Renal cortical epithelial cell (primary cell): ENCODE data around the gene UBAC1. TPM values are rescaled to one million over a fixed set of nuclear protein-coding genes. Genes with fewer than 3 reads are reported as not detected.

ENCODE experiments used
- DNase-seq: peaks from one replicate; pipeline ENCODE4 v3.0.0-alpha.2; 2011; ENCODE audit warnings: low read depth
- total RNA-seq: library from RNA; depleted of rRNA; stranded (reverse); fragments of >200 nt; gene quantifications from 2 replicates; pipeline ENCODE4 v1.2.3, GENCODE V29; 2014

The UBAC1 gene
- total RNA-seq, 1 donor from 2014 or later, result 29.1 TPM

DNA sequence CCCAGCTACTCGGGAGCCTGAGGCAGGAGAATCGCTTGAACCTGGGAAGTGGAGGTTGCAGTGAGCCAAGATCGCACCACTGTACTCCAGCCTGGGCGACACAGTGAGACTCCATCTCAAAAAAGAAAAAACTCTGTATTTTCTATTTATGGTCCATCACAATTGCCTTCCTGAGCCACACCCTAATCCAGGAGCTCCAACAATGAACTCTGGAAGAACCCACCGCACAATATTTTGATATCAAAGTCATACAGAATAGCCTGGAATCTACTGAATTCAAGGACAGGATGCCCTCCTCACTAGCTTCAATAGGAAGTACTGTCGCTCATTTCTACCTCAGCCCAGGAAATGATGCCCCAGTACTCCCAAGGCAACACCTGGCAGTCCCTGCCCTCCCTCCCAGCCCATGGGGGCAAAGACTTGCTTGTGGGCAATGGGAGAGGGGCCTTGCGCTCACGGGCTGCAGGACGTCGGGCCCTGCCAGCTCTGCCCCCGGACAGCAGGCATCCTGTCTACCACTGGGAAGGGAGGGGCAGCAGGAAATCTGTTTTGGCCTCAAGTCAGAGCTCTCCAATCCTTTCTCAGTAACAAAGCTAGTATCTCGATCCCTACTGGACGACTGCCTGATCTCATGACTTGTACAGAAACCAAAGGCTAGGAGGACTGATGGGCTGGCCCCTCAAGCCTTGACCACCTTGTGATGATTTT lies 19.7 kb downstream of the UBAC1 start:
- no peak for DNase-seq

DNA sequence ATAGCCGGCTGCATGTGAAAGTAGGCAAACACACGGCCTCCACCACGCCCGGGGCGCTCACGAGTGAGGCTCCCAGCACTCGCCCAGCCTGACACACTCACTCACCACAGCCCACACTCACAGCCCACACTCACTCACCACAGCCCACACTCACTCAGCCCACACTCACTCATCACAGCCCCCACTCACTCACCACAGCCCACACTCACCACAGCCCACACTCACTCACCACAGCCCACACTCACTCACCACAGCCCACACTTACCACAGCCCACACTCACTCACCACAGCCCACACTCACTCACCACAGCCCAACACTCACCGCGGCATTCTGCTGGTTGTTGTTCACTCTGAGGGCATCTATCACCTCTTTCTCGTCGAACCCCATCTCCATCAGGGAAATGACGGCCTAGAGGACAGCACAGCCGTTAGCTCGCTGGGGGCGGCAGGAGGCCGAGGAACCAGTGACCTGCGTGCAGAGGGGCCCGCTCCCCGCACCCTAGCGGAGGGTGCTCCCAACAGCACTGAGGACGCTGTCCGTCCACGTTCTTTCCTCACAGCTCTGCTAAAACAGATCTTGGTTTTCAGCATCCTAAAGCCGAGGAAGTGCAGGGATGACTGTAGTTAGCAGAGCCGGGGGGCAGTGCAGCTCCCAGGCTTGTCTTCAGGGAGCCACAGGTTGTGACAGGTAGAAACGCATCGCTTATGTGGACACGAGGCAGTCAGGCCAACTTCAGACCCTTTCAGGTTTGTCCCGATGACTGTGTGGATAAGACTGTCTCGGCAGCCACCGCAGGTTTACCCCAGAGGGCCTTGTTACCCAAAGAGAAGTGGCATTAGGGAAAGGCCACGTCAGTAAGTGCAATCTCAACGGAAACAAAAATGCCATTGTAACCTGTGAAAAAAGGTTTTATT lies 21.6 kb downstream of the UBAC1 start:
- DNase-seq, result no peak

DNA sequence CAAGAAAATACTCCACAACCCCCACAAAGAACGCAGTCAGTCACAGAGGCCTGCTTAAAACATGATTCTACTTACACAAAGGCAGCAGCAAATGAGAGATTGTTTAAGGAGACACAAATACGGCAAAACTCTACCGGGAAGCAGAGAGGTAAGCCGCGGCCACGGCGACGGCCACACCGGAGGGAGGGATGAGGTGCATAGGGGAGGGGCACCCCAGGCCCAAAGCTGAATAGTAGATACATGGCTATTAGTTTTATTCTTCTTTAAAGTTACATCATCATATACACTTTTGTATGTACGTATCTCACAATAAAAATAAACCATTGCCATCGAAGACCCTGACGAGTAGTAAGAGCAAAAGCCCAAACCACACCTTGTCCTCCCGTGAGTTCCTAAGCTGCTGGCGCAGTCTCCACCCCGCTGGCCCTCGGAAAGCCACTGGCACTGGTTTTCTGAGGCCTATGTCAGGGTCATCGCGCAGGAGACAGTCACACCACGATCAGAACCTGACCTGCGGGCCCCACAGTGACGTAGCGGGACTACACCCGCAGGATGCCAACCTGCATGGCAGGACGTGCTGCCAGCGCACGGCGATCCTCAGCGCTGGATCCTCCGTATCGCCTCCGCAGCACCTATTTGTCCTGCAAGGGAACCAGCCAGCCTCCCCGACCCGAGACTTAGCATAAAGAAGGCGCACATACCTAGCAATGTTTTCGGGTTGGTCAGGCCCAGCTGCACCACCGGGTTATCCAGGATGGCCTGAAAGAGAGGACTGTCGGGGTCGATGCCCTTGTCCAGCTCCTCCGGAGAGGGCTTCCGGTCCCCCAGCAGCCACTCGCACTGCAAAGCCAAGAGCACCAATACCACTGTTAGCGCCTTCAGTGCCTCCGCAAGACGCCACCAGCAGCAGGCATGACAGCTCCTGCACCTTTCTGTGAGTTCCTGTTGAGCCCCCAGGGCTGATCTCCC lies 23.4 kb downstream of the UBAC1 start:
- no peak for DNase-seq

DNA sequence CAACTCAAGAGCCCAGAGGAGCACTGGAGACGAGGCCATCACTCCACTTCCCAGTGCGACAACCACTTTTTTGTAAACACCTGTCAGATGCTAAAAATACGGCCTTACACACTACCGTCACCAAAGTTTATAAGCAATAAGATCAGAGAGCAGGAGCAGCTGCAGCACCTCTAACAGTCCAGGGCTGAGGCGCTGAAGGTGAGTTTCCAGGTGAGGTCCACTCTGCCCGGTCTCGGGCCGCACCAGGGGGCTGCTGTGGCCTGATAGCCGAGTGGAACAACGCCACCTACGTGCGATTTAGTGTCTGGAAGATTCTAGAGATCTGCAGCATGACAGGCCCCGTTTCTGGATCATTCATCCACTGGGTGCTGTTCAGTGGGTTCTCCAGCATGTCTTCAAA lies 28.1 kb downstream of the UBAC1 start:
- no peak for DNase-seq

DNA sequence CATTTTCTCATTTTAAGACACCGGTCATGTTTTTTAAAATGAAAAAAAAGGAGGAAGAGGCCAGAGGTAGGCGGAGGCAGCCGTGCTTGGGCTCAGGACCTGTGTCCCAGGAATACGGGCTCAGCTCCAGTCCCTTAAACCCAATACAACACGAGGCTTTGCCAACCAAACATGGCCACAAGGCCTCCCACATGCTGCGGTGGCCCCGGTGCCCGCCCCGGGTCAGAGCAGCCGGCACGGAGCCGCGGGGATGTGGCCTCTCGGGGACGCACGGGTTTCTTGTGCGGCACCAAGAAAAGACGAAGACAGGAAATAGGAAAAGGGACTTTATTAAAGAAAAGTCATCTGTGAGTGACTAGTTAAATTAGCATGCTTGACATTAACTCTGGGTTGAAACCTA lies 28.5 kb downstream of the UBAC1 start:
- DNase-seq, result no peak

DNA sequence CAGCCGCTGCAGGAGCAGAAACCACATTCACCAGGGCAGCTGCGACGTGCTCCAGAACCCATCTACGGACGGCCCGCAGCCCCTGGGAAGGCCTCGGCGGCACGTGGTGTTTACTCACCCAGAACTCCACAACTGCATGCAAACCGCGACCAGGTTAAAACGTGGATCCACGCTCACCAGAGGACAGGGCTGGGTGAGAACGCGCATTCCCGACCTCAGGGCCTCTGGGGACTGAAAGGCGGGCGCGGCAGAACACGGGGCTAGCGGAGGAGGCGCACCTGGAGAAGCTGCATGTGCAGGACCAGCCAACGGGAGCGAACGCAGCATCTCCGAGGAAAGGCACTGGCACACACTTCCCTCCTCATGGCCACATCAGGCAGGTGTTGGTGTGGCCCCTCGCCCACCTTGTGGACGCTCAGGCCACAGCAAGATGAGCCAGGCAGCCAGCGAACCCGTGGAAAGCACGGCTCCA lies 29.8 kb downstream of the UBAC1 start:
- no peak for DNase-seq

DNA sequence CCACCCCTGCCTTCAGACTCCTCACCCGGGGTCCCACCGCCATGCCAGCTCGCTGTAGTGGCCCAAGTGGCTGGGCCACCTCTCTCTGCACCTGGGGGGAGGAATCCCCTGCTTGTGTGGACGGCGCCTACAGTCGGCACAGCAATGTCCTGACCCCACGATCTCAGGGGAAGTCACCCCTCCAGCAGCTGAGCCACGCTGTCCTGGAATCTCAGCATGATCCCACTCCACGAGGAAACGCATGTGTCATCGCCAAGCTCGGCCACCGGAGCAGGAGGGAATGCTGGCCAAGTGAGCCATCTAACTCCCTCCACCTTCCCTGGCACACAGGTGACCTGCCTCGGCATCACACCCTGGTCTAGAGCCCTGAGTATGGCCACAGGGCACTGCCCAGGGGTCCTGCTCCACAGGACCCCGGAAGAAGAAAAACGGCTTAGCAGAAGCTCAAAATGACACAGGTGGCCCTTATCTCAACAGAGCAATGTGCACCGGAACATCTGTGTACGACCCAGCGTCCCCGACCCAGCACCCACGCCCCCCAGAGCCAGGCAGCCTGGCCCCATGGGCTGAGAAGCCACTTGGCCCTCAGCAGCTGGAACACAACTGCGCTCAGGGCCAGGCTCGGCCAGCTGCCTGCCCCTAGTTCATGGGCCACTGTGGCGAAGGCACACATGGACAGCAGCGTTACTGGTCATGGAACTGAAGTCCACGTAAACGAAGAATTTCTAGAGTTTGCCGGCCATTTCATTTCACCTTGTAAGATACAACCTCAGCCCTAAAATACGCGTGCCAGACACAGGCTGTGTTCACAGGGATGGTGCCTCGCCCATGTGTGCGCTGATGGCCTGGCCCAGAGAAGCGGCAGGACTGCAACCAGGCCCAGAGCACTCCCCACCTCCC lies 30.5 kb downstream of the UBAC1 start:
- no peak for DNase-seq

DNA sequence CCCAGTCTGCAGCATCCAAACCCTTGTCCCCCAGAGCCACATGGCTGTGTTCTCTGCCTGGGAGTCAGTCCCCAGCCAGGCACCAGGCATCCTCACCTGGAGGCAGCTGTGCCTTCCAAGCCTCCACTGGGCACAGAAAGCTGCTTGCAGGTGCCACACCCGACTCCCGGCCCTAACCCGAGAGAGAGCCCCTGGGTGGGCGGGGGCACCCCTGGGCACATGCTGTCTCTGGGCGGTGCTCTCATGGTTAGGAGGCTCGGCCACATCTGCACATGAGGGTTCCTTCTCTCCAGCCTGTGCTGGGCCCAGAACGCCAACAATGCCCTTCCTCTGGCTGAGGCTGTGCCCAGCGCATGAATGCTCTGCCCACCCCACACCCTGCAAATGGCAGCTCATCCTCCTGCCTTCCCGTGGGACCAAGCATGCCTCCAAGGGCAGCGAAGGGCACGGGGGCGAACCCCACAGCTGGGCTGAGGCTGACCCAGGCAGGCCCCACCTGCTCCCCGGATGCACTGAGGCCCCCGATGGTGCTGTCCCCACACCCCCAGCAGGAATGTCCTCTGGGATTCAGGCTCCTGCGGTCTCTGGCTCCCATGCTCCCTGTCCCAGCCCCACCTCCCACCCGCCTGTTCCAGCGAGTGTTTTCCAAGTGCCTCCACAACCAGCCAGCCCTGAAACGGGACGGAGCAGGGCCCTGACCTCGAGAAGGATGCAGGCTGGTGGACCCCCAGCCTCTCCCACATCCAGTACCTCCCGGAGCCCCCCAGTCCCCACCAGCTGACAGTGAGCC lies 31.3 kb downstream of the UBAC1 start:
- no peak for DNase-seq

DNA sequence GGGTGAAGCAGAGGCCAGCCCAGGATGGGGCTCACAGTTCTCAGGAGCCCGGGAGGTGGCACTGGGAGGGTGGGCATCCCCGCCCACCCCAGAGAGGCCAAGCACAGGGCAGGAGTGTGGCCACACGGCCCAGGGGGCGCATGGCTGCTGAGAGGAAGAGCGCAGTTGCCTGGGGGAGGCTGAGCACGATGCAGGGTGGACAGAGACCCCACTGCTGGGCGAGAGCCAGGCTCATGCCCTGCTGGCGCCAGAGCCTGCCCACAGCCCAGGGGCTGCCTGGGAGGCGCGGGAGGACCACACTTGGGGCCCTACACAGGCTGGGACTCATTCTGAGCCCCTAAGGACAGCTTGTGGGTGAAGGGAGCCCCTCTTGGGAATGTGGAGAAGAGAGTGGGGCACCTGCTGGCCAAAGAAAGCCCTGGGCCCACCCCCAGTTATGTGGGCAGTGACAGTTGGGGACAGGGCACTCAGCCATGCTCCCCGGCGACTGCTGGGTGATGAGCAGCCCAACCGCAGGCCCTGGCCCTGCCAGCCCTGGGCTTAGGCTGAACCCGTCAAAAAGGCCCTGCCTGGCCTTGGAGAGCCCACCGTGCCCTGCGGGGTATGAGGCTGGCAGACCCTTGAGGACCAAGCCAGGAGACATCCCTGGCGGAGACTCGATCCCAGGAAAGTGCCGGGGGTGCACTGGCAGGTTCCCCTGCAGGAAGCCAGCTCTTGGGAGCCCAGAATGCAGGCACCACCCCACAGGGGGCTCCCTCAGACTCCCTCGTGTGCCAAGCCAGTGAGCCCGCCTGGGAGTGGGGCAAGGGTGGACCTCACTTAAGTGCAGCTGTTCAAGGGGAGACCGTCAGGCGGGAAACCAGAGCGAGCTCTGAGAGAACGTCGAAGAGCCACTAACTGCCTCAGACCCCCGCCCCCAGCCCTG lies 32.2 kb downstream of the UBAC1 start:
- no peak for DNase-seq

DNA sequence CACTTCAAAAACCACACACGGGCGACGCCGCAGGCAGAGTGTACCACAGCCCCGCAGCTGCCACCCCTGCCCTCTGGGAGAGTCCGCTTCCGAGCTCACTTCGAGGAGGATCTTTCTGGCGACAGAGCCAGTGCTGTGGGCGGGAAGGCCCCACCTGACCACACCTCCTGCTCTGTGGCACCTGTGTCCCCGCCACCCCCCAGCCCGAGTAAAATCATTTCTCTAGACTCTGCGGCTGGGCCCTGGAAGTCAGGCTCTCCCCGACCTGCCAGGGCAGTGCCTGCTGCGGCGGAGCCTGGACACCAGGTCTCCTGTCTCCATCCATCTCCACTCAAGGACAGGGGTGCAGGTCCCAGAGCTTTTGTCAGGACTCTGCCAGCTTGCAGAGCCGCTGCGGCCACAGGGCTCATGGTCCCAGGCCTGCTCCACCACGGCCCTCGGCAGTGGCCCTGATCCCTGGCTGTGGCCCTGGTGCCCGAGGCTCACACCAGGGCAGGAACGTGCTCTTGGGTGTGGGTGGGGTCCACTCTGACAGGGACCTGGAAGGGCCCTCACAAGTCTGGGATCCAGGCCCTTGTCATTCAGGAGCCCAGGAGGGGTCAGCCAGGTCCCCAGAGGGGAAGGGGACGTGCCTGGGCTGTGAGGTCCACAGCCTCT lies 33.0 kb downstream of the UBAC1 start:
- no peak for DNase-seq

DNA sequence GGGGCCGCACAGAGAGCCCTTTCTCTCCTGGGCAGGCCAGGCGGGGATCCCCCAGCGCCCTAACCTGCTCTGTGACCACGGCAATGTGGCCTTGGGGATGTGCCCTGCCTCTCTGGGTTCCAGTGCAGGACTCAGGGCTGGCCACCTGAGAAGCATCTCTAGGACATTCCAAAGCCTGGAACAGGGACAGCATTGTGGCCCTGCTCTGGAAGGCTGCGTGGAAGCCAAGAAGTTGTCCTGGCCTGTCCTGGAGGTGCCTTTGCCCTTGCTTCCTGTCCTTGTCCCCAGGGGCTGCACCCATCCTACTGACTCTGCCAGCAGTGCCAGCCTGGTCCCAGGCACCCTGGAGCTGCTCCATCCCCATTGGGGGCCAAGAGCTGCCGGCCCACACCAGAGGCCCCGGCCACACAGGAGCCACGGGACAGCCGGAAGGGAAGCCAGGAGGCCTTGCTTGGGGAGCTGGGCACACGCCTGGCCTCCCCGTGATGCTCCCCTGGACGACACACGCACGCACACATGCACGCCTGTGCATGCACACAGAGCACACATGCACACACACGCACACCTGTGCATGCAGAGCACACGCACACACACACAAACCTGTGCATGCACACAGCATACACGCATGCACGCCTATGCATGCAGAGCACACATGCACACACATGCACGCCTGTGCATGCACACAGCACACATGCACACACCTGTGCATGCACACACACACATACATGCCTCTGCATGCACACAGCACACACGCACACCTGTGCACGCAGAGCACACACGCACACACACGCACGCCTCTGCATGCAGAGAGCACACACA lies 33.8 kb downstream of the UBAC1 start:
- DNase-seq, result no peak

DNA sequence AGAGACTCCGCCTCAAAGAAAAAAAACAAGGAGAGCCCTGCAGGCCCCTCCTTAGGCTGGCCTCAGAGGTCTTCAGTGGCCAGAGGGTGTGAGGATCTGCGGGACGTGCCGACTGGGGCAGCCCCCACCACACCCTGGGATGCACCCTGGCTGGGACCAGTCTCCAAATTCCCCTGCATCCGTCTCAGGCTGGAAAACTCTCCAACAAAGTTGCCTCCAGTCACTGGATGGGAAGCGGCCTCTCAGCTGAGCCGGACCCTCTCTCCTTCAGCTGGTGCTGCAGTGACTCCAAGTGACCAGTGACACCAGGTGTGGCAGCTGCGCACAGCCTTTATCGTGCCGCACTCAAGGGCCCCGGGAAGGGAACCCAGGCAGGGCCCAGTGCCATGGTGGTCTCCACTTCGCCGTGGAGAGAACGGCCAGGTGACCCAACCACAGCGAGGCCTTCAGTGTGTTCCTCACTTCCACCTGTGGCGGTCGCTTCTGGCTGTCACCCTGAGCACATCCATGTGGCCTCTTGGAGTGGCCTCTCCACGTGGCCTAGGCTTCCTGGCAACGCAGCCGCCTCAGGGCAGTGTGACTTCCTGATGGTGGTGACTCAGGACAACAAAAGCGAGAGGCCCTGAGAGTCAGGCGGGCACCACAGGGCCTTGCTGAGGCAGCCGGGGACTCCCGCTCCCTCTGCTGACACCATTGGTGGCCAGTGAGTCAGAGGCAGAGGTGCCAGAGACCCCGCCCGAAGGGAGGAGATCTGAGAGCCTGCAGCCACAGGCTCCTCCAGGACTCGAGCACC lies 34.6 kb downstream of the UBAC1 start:
- peak; percentile 85 for DNase-seq

DNA sequence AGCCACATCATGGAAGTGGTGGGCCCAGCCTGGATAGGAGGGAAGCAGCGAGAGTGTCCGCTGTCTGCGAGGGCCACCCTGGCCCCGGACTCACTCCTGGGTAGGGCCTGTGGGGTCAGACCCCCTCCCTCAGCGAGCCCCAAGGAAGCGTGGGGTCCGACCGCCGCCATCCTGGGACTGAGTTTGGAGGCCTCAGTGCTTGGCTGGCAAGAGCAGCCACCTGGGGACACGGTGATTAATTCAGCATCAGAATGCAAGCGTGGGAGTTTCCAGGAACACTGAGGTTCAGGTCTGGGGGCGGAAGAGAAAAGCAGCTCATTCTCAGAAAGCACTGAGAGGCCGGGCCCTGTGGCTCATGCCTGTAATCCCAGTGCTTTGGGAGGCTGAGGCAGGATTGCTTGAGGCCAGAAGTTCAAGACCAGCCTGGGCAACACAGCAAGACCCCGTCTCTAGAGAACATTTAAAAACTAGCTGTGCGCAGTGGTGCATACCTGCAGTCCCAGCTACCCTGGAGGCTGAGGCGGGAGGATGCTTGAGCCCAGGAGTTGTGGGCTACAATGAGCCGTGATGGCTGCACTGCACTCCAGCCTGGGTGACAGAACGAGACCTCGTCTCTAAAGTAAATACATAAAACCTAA lies 35.6 kb downstream of the UBAC1 start:
- peak; percentile 67 for DNase-seq

DNA sequence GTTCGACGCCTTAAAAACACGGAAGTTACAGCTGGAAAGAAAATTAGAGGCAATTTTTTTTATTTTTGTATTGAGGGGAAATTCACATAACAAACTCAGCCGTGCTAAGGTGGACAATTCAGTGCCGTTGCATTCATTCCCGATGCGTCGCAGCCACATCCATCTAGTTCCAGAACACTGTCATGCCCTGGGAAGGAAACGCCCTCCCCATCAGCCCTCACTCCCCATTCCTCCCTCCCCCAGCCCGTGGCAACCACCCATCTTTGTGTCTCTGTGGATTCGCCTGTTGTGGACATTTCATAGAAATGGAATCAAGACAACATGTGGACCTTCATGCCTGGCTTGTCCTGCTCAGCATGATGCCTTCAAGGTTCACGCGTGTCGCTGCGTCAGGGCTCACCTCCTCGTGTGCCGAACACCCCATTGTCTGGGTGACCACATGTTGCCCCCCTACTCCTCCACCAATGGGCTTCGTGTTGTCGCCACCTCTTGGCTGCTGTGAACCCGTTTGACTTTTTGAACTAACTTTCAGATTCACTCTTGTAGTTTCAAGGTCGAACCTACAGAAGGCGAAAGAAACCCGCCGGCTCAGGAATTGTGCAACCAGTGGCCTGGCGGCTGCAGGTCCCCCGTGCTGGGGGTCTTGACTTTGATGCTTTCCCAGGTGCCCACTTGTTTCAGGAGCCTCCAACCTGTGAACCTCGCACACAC lies 36.4 kb downstream of the UBAC1 start:
- no peak for DNase-seq

DNA sequence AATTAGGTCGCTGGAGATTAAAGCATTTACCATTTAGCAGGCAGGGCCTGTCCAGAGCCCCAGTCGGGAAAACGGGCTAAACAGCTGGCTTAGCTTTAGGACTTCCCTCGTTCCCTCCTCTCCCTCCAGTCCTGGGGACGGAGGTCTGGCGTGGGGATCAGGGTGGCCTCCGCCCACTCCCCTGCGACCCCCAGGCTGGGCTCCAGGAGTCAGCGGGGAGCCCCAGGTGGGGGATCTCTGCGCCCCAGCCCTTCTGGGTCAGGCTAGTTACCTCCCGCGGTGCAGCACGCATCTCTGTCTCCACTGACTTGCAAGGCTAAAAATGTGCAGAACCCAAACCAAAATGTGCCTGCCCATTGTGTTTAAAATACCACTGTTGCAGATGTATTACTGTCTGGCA lies 37.7 kb downstream of the UBAC1 start:
- DNase-seq, result no peak
